Astrocyte of the cerebellum (primary cell): ENCODE results near the gene MATCAP1.

ENCODE experiments used
- DNase-seq: peaks from one replicate; pipeline ENCODE4 v3.0.0-alpha.2; 2011; ENCODE audit warnings: low read depth
- H3K4me3 ChIP-seq: 2 replicates; pipeline ENCODE4 v1.5.1; 2011; ENCODE audit warnings: mild to moderate bottlenecking, low read depth, low read length, moderate library complexity
- in situ Hi-C: cut with HindIII; loops from 2 replicates; pipeline ENCODE4 v1.10.0; 2017; ENCODE audit warnings: low sequenced_read_pairs
- TF ChIP-seq, protein P1 (sequence below): IDR thresholded peaks from 2 replicates; pipeline ENCODE4 v1.5.1; 2012; ENCODE audit warnings: low read length, low read depth, moderate library complexity, mild to moderate bottlenecking; ENCODE audit errors: missing control alignments

The MATCAP1 gene

DNA sequence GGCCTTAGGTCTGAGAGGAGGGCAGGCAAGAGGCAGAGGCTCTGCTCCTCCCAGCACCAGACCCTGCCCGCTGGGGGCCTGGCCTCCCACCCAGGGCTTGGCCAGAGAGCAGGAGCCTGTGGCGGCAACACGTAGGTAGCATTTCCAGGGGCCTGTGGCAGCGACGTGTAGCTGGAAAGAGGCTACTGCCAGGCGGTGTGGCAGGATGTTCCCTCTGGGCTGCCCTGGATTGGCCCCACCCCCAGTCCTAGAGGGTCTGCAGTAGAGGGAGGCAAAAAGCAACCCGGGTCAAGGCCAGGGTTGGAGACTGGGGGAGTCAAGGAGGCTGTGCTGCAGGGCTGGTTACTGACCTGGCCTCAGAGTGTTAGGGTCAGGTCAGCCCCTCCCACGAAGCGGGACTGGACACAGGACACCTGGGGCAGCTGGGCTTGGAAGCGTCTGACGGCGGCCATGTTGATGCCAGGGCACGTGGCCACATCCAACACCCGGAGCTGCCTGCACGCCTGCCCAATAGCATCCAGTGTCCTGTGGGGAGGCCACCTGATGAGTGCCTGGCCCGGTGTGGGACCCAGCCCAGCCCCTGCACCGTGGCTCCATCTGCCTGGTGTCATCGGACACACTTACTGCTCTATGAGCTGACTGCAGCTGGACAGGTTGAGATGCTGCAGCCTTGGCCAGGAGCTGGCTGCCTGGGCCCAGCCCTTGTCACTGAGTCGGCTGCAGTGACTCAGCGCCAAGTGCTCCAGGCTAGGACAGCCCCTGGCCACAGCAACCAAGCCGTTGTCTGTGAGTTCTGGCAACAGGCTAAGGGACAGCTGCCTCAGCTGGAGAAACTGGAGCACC, 23.7 kb upstream of the MATCAP1 start:
- TF ChIP-seq, protein P1, sequence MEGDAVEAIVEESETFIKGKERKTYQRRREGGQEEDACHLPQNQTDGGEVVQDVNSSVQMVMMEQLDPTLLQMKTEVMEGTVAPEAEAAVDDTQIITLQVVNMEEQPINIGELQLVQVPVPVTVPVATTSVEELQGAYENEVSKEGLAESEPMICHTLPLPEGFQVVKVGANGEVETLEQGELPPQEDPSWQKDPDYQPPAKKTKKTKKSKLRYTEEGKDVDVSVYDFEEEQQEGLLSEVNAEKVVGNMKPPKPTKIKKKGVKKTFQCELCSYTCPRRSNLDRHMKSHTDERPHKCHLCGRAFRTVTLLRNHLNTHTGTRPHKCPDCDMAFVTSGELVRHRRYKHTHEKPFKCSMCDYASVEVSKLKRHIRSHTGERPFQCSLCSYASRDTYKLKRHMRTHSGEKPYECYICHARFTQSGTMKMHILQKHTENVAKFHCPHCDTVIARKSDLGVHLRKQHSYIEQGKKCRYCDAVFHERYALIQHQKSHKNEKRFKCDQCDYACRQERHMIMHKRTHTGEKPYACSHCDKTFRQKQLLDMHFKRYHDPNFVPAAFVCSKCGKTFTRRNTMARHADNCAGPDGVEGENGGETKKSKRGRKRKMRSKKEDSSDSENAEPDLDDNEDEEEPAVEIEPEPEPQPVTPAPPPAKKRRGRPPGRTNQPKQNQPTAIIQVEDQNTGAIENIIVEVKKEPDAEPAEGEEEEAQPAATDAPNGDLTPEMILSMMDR, result no peak
- no peak overlapping the region for H3K4me3 ChIP-seq
- DNase-seq, result no peak

DNA sequence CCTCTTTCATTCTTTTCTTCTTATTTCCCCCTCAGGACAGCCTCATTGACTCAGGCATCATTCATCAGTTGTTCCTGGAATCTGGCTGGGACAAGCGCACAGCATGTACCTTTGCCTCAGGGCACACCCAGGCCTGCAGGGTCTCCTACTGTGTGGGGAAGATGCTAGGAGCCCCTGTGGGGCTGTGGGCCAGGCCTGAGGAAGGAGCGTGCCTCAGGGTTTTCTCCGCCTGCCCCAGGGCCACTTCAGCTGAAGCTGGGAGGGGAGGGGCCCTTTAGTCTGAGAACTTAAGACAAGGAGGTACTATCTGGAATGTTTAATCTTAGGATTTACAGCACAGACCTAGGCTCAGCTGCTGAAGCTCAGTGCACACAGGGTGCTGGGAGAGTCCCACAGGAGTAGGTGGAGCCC, 23.1 kb upstream of the MATCAP1 start:
- TF ChIP-seq, protein P1, result no peak
- no peak for DNase-seq
- no peak overlapping the region for H3K4me3 ChIP-seq
- in situ Hi-C loops, result no loop called here

More for the DNA sequence above, 23.7 kb upstream of the MATCAP1 start:
- in situ Hi-C loops, result no loop called here

DNA sequence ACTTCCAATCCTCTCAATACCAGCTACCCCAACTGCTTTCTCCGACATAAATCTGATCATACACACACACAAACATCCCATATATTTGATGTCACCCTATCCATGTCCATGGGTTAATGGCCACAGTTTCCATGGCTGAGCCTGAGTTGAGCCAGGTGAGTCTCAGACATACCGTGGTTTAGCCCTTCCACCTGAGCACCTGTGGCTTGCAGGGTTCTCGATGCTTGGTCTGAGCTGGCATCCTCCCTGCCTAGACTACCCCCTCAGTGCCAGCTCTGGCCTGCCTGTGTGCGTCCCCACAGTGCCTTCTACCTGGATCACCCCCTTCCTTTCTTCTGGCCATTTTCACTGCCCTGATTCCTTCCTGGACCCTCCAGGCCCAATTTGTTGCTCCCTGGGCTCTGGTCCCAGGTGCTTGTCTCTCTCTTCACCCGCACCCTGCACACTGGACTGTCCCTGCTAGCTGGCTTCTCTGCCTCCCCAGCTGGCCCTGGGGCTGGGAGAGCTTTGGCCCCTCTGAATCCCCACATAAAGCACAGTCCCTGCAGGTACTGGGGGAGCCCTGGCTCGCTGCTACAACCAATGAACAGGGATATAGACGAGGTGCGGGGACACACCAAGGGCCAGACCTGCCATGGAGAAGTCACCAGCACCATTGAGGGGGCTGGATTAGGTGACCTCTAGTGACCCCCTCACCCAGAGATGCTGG, 22.5 kb upstream of the MATCAP1 start:
- DNase-seq, result no peak
- in situ Hi-C loops, result no loop called here
- no peak overlapping the region for H3K4me3 ChIP-seq
- TF ChIP-seq, protein P1, result no peak

DNA sequence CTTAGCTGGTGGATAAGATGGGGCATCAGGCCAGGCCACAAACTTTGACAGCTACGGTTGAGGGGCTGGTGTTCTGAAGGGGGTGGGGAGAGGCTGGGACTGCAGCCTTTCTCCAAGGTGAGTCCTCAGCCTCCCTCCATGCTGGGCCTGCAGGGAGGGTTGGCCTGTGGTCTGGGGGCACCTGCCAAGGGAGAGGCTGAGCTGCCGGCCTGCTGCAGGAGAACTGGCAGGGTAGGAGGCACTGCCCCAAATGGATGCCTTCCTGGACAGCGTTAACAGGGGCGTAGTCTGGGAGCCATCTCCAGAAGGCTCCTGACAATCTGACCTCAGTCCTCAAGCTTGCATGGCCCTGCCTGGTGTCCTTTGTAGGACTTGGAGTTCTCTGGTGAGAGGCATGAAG, 20.3 kb upstream of the MATCAP1 start:
- DNase-seq, result no peak
- no peak overlapping the region for H3K4me3 ChIP-seq
- in situ Hi-C loops, result no loop called here
- TF ChIP-seq, protein P1, result no peak

DNA sequence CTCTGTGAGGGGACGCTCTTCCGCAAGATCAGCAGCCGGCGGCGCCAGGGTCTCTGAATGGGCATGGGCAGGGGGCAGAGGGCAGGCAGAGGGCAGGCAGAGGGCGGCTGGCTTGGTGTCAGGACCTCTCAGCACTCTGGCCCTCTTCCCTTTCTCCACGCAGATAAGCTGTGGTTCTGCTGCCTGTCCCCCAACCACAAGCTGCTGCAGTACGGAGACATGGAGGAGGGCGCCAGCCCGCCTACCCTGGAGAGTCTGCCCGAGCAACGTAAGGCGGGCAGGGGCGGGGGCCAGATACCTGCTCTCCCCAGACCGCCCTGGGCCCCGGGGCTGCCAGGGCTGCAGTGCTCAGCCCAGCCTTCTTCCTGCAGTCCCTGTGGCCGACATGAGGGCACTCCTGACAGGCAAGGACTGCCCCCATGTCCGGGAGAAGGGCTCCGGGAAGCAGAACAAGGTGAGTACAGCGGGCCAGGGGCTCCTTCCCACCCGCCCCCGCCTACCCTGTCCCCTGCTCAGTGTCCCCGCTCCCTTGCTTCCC, 19.3 kb upstream of the MATCAP1 start:
- in situ Hi-C loops, result no loop called here
- no peak overlapping the region for H3K4me3 ChIP-seq
- DNase-seq, result no peak
- TF ChIP-seq, protein P1, result no peak

DNA sequence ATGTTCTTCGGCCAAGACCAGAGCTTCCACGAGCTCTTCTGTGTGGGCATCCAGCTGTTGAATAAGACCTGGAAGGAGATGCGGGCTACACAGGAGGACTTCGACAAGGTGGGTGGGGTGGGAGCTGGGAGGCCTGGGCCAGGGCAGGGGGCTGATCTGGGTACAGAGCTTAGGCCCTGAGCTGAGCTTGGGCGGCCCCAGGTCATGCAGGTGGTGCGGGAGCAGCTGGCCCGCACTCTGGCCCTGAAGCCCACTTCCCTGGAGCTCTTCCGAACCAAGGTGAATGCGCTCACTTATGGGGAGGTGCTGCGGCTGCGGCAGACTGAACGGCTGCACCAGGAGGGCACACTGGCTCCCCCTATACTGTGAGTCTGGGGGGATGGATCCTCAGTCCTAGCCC, 18.7 kb upstream of the MATCAP1 start:
- in situ Hi-C loops, result no loop called here

More for the DNA sequence above, 18.7 kb upstream of the MATCAP1 start:
- TF ChIP-seq, protein P1, result no peak
- no peak overlapping the region for H3K4me3 ChIP-seq
- no peak for DNase-seq
